ENCODE results near the gene AVEN.

The AVEN gene

GRCh38 chr15:33908406-33908805 is 130.6 kb downstream of the AVEN start:
- no peak for DNase-seq

- DNase-seq, result no peak
These were observed 131.7 kb downstream of the AVEN start for GRCh38 chr15:33907326-33907725.

- DNase-seq, result no peak
These were observed 135.3 kb downstream of the AVEN start for GRCh38 chr15:33903661-33904060.

- no peak for DNase-seq
These were observed 137.0 kb downstream of the AVEN start for GRCh38 chr15:33902043-33902442.

GRCh38 chr15:33894193-33894592 is 144.8 kb downstream of the AVEN start:
- DNase-seq, result no peak

GRCh38 chr15:33888176-33888575 is 150.8 kb downstream of the AVEN start:
- DNase-seq, result no peak

GRCh38 chr15:33882921-33883320 is 156.1 kb downstream of the AVEN start:
- DNase-seq, result no peak

GRCh38 chr15:33874156-33874555 is 164.8 kb downstream of the AVEN start:
- no peak for DNase-seq

- DNase-seq, result no peak
These were observed 166.4 kb downstream of the AVEN start for GRCh38 chr15:33872416-33873106.

- DNase-seq, result no peak
These were observed 167.0 kb downstream of the AVEN start for GRCh38 chr15:33871980-33872379.

GRCh38 chr15:33866101-33866737 is 172.8 kb downstream of the AVEN start:
- DNase-seq, result no peak

- no peak for DNase-seq
These were observed 173.6 kb downstream of the AVEN start for GRCh38 chr15:33865416-33865815.

- no peak for DNase-seq
These were observed 174.5 kb downstream of the AVEN start for GRCh38 chr15:33864360-33865075.

- no peak for DNase-seq
These were observed 178.2 kb downstream of the AVEN start for GRCh38 chr15:33860754-33861153.

GRCh38 chr15:33859992-33860545 is 178.9 kb downstream of the AVEN start:
- DNase-seq, result no peak

GRCh38 chr15:33858836-33859235 is 180.2 kb downstream of the AVEN start:
- DNase-seq, result no peak

- DNase-seq, result no peak
These were observed 181.3 kb downstream of the AVEN start for GRCh38 chr15:33857726-33858125.

- no peak for DNase-seq
These were observed 186.4 kb downstream of the AVEN start for GRCh38 chr15:33852570-33852969.

GRCh38 chr15:33852094-33852493 is 186.9 kb downstream of the AVEN start:
- DNase-seq, result no peak

- no peak for DNase-seq
These were observed 187.9 kb downstream of the AVEN start for GRCh38 chr15:33851079-33851478.

- DNase-seq, result no peak
These were observed 191.0 kb downstream of the AVEN start for GRCh38 chr15:33848011-33848410.

- DNase-seq, result no peak
These were observed 192.1 kb downstream of the AVEN start for GRCh38 chr15:33846862-33847261.

- DNase-seq, result no peak
These were observed 192.9 kb downstream of the AVEN start for GRCh38 chr15:33846142-33846541.

- DNase-seq, result no peak
These were observed 194.4 kb downstream of the AVEN start for GRCh38 chr15:33844597-33844996.
